ENCODE data around the gene SRP72. TPM values are rescaled to one million over a fixed set of nuclear protein-coding genes. Genes with fewer than 3 reads are reported as not detected.
A peak's percentile ranks its signal among the peaks of the same experiment; 100 is the strongest.

The SRP72 gene
- total RNA-seq, 2 experiments from 2014 or later = 165 to 176 TPM

DNA sequence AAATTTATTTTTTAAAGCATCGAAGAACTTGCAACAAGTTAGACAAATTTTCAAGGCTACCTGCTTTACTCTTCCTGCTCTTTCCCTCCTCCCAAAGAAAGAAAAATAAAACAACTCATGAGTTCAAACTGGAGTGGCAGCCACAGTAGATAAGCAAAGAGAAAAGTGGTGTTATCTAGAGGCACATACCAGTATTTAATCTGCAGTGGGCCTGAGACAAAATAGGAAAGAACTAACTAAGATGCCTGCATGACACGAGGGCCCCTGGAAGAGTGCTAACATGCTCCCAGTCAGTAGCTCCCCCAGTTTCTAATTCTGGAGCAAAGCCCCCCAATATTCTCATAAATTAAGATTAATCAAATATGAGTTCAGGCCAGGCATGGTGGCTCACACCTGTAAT is 46.1 kb downstream of the SRP72 start:
- H3K4me1 Mint-ChIP-seq (ENCODE audit: low read depth) = no peaks in the 10 kb centered on the region
- intact Hi-C loops (cut with micrococcal nuclease) = no loop called here
- POLR2A ChIA-PET = no interaction called here

DNA sequence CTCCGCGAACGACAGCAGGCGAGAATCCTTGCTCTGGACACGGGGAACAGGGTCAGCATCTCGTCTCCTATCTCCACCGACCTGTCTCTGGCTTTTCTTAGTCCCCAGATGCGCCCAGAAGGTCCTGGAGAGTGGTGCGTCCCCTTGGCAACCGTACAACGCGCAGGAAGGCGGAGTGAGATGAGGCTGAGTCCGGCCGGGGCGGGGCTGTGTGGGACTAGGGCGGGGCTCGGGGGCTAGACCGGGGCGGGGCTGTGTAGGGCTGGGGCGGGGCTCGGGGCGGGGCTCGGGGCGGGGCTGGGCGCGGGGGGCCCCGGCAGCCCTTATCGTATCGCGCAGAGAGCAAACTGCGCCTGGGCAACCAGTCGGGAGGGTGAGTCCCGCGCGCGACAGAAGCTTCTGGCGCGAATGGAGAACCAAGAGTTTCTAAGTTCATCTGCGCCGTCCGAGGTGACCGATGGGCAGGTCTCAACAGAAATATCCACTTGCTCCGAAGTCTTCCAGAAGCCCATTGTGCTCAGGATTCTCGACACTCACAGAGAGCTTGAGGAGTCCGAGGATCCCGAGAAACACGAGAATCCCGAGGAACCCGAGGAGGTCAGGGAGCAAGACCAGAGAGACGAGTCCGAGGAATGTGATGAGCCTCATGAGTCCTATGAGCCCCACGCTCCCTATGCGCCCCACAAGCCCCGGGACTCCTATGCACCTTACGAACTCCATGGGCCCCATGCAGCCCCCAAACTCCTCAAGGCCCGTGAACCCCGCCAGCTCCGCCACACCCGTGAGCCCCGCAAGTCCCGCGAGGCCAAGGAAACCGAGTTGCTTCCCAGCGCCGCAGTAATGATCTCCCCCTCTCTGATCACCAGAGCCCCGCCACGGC is 63.1 kb downstream of the SRP72 start:
- POLR2A ChIA-PET = interaction anchor here (0.6 to 1.8 kb wide), 5 partner anchors 10 to 651 kb away, joined by 3 to 9 read pairs (median 3); partner anchors contain the start of genes PAICS and PPAT
- TF ChIP-seq, protein P1, sequence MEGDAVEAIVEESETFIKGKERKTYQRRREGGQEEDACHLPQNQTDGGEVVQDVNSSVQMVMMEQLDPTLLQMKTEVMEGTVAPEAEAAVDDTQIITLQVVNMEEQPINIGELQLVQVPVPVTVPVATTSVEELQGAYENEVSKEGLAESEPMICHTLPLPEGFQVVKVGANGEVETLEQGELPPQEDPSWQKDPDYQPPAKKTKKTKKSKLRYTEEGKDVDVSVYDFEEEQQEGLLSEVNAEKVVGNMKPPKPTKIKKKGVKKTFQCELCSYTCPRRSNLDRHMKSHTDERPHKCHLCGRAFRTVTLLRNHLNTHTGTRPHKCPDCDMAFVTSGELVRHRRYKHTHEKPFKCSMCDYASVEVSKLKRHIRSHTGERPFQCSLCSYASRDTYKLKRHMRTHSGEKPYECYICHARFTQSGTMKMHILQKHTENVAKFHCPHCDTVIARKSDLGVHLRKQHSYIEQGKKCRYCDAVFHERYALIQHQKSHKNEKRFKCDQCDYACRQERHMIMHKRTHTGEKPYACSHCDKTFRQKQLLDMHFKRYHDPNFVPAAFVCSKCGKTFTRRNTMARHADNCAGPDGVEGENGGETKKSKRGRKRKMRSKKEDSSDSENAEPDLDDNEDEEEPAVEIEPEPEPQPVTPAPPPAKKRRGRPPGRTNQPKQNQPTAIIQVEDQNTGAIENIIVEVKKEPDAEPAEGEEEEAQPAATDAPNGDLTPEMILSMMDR (IDR thresholded peaks at IDR 0.05) = no peak
- Mint-ChIP-seq H3K36me3 (ENCODE audit: low read depth) (no peaks in the 10 kb centered on the region), H3K27me3 (peaks cover 7% of the 10 kb centered on the region), H3K4me3 (no peak overlapping the region), H3K4me1 (ENCODE audit: low read depth) (no peaks in the 10 kb centered on the region), H3K9me3 (no peaks in the 10 kb centered on the region), H3K27ac (no peak overlapping the region)
- CTCF ChIA-PET = interaction anchor here (1.1 to 2.5 kb wide), 4 partner anchors 8 to 306 kb away, joined by 4 to 11 read pairs (median 5); no protein-coding TSS in a partner anchor
- DNase-seq (peak; percentile 89), ATAC-seq (peak; percentile 99)
- intact Hi-C loops (cut with micrococcal nuclease) = no loop called here

More for the DNA sequence above, 46.1 kb downstream of the SRP72 start:
- Mint-ChIP-seq H3K36me3 (ENCODE audit: low read depth) (no peaks in the 10 kb centered on the region), H3K4me3 (no peak overlapping the region), H3K27ac (no peak overlapping the region), H3K9me3 (no peaks in the 10 kb centered on the region), H3K27me3 (peaks cover 10% of the 10 kb centered on the region)
- CTCF ChIA-PET = interaction anchor here (0.9 kb wide), 1 partner anchor 30 kb away, joined by 4 read pairs; no protein-coding TSS in a partner anchor
- TF ChIP-seq, protein P1 (IDR thresholded peaks at IDR 0.05) = no peak
- DNase-seq = no peak
- ATAC-seq = no peak

DNA sequence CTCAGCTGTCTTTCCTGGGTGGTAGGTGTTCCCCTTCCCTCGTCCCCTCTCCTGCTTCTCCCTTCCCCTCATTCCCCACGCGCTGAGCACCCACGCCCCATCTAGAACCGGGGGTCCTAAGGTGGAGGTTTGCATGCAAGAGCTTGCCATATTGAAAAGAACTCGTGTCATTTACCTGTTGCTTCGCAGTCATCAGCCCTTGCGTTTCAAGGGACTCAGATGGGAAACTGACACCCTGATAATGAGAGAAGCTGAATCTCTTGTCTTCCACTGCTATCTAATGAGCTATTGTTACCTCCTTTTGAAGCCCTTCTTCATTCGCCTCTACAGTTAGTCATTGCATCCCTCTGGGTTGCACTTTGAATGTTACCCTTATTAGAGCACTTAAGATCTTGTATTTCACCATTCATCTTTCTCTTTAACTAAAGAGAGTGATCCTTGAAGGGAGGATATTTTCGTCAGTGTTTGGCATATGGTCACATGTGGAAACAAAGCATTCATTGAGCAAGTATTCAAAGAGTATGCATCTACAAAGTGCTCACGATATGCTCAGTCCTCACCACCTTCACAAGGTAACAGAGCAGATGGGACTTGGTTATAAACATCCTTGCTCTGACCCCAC is 63.8 kb downstream of the SRP72 start:
- TF ChIP-seq, protein P1 (IDR thresholded peaks at IDR 0.05) = no peak
- Mint-ChIP-seq H3K27me3 (peaks cover 10% of the 10 kb centered on the region), H3K4me1 (ENCODE audit: low read depth) (no peaks in the 10 kb centered on the region), H3K27ac (no peak overlapping the region), H3K9me3 (no peaks in the 10 kb centered on the region), H3K36me3 (ENCODE audit: low read depth) (no peaks in the 10 kb centered on the region), H3K4me3 (no peak overlapping the region)
- no peak for DNase-seq
- intact Hi-C loops (cut with micrococcal nuclease) = no loop called here
- ATAC-seq = no peak
- CTCF ChIA-PET = interaction anchor here (1.1 to 2.5 kb wide), 4 partner anchors 9 to 305 kb away, joined by 4 to 11 read pairs (median 5); no protein-coding TSS in a partner anchor
- POLR2A ChIA-PET = interaction anchor here (0.6 to 1.8 kb wide), 5 partner anchors 10 to 650 kb away, joined by 3 to 9 read pairs (median 3); partner anchors contain the start of genes PAICS and PPAT

DNA sequence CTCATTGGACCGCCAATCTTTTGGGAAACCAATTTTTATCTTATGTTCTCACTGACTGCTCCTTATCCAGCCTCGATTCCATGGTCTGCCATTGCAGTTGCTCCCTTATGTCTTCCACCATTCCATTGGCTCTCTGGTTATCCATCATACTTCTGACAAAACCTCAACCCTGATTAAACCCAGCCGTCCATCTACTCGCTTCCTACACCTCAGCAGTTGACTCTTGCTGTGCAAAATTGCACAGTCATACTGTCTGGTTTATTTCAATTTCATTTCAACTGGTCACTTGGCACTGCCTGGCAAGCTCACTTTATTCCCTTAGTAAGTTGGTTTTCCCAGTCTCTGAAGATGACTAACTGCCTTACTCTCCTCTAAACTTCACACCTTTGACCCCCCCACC is 64.4 kb downstream of the SRP72 start:
- ChIA-PET CTCF (interaction anchor here (1.6 to 2.5 kb wide), 2 partner anchors 12 to 305 kb away, joined by 5 to 11 read pairs; no protein-coding TSS in a partner anchor), POLR2A (interaction anchor here (1.1 kb wide), 1 partner anchor 11 kb away, joined by 3 read pairs; no protein-coding TSS in a partner anchor)
- H3K9me3 Mint-ChIP-seq = no peaks in the 10 kb centered on the region
- ATAC-seq (no peak), DNase-seq (no peak)
- H3K4me1 Mint-ChIP-seq (ENCODE audit: low read depth) = no peaks in the 10 kb centered on the region
- peaks cover 12% of the 10 kb centered on the region for H3K27me3 Mint-ChIP-seq
- H3K27ac Mint-ChIP-seq = no peak overlapping the region
- TF ChIP-seq, protein P1 (IDR thresholded peaks at IDR 0.05) = no peak
- no peak overlapping the region for H3K4me3 Mint-ChIP-seq
- intact Hi-C loops (cut with micrococcal nuclease) = no loop called here
- H3K36me3 Mint-ChIP-seq (ENCODE audit: low read depth) = no peaks in the 10 kb centered on the region

All from activated CD8-positive, alpha-beta T cell treated with anti-CD3 and anti-CD28 coated beads for 36 hours (primary cell).